GM18519 (cell line): Measurements from ENCODE around the gene VPS25.

Experiments used
- ATAC-seq: cut with Tn5 transposase; IDR thresholded peaks from one replicate; pipeline ENCODE4 v1.9.1; 2021; ENCODE audit warnings: mild to moderate bottlenecking, moderate library complexity; ENCODE audit not compliant: unreplicated experiment, low FRiP score

The VPS25 gene

DNA sequence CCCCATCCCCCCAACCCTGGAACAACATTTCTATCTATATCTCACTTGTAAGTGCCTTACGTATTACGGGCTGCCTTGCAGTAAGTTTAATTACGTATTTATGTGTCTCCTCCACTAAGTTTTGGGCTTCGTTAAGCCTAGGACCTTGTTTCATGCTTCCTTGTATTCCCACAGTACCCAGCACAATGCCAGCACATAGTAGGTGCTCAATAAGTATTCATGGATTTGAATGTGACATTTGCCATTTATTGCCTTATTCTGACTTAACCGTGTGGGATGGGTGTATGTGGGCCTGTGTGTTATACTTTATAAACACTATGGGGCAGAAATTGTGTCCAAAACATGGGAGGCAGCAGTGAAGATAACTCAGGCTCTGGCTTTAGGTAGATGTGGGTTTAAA lies 19.3 kb downstream of the VPS25 start:
- no peak for ATAC-seq

DNA sequence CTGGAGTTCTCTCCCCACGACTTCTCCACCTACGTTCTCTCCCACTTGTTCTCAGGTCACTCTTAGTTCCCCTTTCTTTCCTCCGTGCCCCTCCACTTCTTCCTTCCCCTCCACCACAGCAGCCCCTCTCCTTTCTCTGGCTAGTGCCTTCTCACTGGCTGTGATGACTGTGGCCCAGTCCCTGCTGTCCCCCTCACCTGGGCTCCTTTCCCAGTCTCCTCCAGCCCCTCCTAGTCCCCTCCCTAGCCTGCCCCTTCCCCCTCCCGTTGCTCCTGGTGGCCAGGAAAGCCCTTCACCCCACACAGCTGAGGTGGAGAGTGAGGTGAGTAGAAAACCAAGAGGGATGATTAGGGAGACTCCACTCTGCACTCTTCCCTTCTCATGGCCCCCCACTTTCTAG lies 21.8 kb downstream of the VPS25 start:
- no peak for ATAC-seq

DNA sequence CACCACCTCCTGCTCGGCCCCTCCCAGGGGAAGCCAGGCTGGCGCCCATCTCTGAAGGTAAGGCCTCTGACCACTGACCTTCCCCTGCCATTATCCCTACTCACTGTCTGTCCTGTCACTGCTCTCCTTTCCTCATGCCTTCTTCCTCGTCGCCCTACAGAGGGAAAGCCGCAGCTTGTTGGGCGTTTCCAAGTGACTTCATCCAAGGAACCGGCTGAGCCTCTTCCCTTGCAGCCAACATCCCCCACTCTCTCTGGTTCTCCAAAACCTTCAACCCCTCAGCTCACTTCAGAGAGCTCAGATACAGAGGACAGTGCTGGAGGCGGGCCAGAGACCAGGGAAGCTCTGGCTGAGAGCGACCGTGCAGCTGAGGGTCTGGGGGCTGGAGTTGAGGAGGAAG lies 22.2 kb downstream of the VPS25 start:
- ATAC-seq: no peak

DNA sequence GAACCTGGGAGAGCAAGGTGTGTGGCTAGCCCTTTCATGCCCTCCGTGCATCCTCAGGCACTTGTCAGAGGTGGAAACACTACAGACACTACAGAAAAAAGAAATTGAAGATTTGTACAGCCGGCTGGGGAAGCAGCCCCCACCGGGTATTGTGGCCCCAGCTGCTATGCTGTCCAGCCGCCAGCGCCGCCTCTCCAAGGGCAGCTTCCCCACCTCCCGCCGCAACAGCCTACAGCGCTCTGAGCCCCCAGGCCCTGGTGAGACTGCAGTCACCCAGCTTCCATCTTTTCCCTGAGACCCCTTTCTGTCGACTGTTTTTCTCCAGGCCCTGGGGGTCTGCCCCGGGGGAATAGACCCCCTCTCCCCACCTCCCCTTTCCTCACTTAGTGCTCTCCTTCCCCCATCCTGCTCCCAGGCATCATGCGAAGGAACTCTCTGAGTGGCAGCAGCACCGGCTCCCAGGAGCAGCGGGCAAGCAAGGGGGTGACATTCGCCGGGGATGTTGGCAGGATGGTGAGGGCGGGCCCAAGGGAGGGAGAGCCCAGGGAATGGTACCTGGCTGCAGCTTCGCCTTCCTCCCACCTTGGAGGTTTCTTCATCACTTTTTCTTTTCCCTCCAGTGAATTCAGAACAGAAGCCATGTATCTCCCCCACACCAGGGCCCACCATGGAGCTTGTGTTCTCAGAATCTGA lies 23.0 kb downstream of the VPS25 start:
- ATAC-seq: no peak

DNA sequence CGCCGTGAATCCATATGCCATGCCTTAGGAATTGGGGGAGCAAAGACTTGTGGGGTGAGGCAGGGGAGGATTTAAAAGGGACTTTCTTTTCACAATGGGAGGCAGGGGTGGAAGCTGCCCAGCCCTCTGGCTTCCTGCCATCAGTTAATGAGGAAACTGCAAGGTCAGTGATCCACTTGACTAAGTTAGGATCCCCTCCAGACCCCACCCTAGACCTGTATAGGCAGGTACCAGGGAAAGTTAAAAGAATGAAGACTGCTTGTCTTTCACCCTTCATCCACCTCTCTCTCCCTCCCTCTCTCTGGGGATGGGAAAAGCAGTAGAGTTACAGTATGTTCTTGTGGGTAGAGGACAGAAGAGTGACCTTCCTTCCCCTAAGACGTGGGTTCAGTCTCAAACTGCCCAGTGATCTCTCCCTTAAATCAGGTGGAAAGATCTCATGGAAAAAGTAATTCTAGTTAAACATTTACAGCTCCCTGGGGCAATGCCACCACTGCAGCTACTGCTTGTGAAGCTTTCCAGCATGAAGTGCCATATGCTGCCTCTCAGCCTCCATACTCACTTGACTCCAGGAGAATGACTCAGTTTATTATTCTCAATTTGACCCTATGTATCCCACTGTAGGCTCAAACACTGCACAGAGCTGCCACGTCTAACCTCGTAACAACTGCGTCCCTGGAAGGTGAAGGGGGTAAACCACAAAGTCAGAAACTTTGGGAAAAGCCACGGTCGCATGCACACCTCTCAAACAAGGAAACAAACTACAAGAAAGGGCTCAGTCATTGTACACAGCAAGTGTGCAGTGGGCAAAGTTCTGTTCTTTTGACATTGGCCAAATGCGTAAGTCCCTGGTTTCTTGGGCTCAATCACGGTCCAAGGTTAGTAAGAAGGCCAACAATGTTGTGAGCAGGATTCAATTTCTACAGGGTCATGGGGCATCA lies 24.1 kb downstream of the VPS25 start:
- no peak for ATAC-seq

DNA sequence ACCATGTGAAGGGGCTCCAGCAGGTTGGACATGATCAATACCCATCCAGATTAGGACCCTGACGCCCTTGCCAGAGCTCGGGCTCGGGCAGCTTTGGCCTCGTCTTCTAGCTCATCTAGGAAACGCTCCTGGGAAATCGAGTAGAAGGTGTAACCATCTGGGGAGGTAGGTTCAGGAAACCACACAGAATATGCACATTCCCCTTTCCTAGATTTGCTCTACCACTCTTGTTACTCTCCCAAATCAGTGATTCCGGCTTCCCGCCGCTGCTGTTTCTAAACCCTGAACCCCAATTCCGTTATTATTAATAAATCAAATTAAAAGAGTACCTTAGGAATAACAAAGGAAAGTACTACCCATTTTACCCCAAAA lies 24.7 kb downstream of the VPS25 start:
- no peak for ATAC-seq

DNA sequence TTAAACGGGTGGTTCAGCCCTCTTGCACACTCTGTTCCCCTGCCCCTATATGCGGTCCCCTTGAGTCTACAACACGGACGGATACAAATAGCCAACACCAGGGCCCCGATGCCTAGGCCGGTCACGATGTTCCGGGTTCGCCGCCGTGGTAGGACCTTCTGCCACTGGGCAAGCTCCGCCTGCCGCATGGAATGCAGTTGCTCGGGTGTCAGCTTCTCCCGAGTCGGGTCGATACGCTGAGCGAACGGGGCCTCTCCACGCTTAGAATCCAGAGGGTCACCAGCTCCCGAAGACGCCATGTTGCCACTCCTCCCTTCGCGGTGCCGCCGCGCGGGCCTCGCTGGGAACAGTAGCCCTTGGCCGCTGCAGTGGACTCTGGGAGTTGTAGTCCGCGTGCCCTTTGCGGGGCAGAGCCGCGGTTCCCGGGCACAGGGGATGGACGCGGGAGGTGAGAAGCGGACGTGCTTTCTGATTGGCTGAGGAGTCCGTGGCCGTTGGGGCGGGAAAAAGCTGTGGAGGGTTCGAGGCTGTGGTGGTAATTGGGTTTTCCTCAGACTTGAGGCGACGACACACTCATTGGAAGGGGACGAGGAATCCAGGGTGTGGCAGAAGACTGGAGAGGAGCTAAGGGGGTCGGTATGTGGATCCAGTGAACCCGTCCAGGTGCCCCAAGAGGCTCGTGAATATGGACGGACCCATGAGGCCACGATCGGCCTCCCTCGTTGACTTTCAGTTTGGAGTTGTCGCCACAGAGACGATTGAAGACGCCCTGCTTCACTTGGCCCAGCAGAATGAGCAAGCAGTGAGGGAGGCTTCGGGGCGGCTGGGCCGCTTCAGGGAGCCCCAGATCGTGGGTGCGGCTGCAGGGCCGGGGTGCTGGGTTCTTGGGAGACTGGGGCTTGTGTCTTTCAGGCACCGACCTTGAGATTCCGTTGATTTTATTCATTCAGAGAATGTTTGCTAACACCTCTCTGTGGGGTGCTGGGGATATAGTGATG lies 25.4 kb downstream of the VPS25 start, which contains the start of the genes CNTD1 and COA3:
CNTD1 (plus strand) TSS at position 479 of the 998 bp plus-strand sequence; CDS start at position 686, 207 bp downstream.
COA3 (minus strand) TSS at position 322 of the 998 bp plus-strand sequence; CDS start at position 299, 23 bp downstream.
- ATAC-seq: no peak

DNA sequence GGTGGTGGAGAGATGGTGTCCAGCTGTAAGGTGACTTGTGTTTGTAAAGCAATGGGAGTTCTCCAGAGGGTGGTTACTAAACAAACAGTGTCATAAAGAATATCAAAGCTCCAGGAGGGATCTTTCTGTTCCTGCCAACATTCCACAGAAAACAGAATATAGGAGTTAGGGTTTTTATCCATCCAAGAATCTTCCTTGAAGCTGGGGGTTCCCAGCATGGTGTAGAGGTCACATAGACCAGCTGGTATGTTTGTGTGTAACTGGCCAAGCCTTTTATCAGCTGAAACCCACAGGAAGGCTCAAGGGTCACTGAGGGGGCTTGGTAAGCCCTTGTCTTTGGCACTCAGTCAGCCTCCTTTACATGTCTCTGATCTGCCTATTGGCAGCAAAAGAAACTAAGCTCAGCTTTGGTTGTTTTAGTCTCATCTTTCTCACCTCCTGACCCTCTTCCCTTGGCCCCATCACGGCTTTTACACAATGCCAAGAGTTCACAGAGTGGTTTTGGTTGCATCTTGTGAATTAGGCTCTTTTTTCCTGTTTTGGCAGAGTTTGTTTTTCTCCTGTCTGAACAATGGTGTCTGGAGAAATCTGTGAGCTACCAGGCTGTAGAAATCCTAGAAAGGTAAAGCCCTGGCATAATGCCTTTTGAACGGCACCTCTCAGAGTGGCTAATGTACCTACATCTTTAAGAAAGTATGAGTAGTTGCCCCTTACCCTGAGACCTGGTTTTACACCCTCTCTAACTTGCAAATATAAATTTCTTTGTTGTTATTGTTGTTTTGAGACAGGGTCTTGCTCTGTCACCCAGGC lies 30.0 kb downstream of the VPS25 start:
- no peak for ATAC-seq

DNA sequence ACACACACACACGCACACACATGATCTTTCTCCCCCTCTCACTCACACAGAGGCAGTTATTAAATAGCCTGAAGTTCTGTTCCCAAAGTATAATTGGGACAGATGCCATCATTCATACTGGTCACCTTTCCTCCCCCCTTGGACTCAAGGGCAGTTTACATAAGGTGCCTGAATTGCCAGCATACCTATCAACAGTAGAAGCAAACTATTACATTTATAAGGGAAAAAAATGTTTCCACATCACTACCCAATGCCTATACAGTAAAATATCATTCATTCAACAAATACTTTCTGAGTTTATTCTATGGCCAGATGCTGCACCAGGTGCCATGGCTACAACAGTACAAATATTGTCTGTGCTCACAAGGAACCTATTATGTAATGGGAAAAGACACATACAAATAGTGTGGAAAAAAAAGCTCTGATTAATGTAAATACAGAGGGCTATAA lies 31.7 kb downstream of the VPS25 start:
- no peak for ATAC-seq

DNA sequence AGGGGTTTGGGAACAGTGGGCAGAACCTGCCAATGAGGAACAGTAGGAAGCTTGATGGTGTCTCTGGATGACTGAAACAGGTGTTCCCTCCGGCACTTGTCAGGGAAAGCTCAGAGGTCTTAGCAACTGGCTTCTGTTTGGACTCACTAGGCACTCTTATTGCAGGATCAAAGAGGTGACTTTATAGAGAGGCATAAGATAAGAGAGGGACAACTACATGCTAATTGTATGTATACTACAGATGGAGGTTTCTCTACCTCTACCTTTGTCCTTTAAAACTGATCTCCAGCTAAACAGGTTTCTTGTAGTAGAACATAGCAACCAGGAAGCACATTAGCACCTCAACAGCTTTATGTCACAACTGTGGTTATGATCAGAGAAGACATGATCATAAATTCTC lies 33.0 kb downstream of the VPS25 start:
- no peak for ATAC-seq

DNA sequence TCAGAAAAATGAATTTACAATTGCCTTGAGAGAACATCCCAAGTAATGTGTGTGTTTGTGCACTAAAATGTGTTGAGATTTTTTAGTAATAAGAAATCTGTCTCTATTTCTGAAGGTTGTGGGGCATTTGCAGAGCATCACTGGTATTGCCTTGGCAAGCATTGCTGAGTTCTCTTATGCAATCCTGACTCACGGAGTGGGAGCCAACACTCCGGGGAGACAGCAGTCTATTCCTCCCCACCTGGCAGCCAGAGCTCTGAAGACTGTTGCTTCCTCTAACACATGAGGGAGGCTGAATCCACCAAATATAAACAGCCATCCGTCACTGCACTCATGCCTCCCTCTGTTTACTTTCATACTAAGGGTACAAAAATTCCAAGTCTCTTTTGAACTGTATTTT lies 36.0 kb downstream of the VPS25 start:
- no peak for ATAC-seq

- ATAC-seq: no peak
Observed at GRCh38 chr17:42814633-42815399, 41.6 kb downstream of the VPS25 start.

DNA sequence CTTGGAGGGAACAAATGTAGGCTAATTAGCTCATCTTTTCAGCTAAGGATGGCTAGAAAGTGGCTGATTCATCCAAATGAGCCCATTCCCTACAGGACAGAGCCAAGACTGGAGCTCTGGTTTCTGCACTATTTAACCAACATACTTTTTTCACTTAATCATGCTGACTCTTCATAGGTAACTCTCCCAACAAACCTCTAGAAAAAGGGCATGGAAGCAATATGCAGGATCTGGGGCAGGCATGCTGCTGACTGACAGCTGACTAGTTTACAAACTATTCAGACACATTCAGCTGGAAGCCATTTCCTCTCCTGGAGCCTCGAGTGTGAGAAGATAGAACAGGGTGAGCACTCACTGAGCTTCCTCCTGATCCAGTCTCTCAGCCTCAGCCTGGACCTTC lies 44.6 kb downstream of the VPS25 start:
- no peak for ATAC-seq

GRCh38 chr17:42818379-42818778 lies 45.1 kb downstream of the VPS25 start:
- no peak for ATAC-seq

DNA sequence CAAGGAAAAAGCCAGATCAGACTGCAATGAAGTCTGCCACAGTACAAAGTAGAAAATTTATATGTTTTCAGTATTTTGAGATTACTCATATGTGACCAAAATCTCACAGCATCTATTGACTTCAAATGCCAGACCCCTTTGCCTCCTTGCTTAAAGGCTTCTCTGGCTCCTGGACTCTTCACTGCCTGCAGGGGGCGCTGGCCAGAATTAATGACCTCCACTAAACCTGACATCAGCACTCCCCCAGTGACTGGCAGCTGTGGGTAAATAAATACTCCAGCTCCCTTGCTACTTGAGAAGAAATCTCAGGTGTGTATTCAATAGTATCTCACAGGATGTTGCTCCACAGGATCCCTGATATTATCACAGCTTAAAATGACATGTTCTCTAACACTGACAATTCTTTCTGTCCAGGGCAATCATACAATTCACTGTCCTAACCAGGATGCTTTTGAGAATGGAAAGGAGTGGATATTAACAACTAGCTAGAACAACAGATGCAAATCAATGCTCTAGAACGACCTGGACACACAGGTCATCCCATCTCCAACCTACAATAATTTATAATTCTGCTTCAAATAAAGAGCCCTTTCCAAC lies 46.8 kb downstream of the VPS25 start:
- ATAC-seq: no peak

DNA sequence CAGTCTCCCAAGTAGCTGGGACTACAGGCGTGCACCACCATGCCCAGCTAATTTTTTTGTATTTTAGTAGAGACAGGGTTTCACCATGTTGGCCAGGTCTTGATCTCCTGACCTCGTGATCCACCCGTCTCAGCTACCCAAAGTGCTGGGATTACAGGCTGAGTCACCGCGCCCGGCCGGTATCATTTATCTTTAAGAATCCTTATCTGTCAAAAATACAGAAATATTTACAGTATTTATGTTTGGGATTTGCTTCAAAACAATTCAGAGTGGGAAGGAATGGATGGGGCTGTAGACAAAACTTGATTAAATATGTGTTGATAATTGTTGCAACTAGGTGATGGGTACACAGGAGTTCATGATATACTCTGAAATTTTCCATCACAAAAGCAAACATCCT lies 47.9 kb downstream of the VPS25 start:
- no peak for ATAC-seq

DNA sequence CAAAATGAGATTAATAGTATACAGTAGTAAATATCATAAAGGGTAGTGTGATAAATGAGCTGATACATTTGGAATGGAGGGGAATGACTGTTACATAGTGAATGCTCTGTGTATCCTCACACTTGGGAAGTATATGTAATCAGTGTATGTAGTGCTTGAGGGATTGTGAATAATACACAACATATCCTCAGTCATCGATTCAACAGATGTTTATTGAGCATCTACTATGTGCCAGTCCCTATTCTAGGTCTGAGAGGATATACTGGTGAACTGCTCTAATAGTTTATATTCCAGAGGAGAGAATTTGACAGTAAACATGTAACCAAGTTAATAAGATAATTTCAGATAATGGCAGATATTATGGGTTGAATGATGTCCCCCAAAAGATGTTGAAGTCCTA lies 54.2 kb downstream of the VPS25 start:
- ATAC-seq: no peak
